HG03571 (cell line): Measurements from ENCODE around the gene CHD1.
A peak's percentile ranks its signal among the peaks of the same experiment; 100 is the strongest.

Source experiments
- ATAC-seq: cut with Tn5 transposase; IDR thresholded peaks from one replicate; pipeline ENCODE4 v1.9.1; 2021; ENCODE audit not compliant: unreplicated experiment

CHD1 gene

DNA sequence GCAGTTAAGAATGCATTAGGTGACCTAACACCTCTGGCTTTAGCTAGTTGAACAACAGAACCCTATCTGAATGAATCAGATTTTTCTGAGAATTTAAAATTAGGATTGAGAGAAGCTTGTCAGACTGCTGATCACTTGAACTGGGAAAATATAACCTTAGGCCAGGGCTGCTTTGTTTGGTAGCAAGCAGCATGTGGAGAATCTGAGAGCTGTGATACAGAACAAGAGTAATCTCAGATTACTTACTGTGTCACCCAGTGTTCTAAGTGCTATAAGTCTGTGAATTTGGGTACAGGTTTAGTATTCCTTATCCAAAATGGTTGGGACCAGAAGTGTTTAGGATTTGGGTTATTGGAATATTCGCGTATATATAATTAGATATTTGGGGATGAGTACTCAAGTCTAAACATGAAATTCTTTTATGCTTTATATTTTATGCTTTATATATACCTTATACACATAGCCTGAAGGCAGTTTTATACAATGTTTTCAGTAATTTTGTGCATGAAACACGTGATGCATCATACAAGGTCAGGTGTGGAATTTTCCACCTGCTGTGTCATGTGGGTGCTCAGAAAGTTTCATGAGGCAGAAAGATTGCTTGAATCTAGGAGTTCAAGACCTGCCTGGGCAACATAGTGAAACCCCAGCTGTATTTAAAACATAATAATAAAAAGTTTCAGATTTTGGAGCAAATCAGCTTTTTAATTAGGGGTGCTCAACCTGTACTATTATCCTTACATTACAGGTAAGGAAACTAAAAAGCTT, 8.3 kb upstream of the CHD1 start:
- ATAC-seq = no peak

DNA sequence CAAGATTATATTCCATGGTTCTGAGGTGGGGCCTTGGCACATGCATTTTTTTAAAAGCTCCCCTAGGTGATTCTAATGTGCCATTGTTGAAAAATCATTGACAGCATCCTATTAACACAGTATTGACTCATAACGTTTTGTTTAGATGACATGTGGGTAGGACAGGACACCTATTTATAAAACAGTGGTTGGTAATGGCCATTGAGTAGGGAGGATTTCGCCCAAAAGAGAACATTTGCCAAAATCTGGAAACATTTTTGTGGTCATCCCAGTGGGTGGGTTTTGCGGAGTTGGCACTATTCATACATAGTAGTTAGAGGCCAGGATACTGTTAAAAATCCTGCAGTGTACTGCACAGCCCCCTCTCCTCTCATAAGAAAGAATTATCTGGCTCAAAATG, 6.4 kb upstream of the CHD1 start:
- ATAC-seq = no peak

DNA sequence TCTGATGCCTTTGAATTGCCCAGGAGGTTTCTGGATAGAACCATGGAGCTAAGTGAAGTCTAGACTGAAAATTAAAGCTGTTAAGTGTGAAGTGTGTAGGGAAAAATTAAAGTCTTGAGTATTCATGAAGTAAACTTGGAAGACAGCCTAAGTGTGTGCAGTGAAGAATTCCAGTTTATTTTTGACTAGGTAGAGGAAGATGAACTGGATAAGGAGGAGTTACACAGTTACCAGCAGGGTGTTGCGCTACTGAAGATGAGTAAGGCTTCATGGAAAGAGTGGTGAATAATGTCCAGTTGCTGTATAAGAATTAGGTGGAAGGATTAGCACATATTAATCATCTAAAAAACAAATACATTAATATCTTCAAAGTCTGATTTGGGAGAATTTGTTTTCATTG, 5.7 kb upstream of the CHD1 start:
- no peak for ATAC-seq

DNA sequence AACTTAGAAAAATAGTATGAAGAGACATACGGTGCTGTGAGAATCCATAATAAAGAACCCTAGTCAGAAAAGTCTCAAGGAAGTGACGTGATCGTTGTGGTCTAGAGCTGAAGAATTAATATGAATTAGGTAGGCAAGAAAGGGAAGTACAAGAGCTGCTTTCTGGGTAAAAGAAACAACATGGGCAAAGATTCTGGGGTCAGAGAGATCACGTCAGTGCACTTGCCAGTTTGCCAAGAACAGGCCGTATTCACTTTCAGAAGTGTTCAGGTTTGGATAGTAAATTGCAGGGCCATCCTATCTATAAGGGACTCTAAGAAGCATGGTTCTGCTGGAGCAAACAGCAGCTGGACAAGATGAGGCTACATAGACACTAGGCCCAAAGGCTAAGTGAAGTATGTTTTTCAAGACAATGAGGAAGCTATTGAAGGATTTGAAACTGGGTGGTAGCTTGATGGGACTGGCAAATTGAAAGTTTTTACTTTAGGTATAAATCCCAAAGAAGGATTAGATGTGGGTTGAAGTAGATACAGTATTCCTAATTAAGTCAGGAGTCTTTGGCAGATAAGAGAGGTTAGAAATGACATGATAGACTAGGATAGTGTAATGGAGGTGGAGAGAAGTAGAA, 4.8 kb upstream of the CHD1 start:
- peak; percentile 33 for ATAC-seq

DNA sequence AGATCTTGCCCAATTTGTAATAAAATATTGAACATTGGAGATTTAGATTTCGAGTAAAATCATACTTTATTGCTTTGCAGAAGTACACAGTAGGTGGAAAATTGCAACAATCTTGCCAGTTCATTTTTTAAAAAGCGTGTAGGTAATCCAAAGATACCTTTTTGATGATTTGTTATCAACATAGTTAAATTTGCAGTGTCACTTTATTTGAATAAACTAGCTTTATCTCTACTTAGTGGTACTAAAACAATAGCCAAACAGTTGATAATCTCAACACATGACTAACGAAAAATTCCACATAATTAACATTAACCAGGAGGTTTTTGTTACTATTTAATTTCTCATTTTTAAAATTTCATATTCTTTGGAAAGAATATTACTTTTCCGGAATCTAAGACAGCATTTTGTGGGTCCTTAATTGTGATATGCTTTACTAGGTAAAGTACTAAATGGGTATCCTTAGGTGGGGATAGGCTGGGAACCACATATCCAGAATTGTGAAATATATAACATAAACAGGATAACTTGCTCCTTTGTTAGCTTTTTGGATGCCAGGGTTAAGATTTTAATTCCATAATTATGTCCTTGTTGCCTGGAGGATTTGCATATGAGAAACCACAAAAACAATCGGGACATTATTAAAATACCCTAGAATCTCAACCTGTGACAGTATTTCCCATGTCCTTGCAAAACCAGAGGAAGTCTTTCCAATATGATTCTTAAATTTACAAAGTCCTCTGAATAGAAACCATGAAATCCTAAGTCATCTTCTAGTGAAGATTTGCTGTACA, 2.4 kb upstream of the CHD1 start:
- no peak for ATAC-seq

DNA sequence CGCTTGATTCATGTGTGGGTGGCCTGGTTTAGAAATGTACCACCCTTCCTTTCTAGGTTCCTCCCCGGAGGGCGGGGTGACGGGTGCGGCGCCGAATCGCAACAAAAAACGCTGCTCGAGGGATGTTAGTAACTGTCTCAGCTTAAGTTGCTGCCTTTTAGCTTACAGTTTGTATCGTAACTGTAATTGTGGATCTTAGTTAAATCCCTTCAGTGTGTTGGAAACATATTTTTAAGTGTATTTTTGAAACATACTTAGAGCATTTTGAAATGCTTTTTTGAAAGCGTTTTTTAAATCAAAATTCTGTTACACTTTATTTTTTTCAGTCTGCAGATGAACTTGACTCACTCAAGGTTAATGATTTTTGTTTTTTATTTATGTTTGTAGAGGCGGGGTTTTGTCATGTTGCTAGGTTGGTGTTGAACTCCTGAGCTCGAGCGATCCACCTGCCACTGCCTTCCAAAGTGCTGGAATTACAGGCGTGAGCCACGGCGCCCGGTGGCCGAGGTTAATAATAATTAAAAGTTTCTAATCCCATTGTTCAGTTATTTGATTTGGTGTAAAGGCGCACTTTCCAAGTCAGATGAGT, 997 bp upstream of the CHD1 start:
- peak; percentile 39 for ATAC-seq

DNA sequence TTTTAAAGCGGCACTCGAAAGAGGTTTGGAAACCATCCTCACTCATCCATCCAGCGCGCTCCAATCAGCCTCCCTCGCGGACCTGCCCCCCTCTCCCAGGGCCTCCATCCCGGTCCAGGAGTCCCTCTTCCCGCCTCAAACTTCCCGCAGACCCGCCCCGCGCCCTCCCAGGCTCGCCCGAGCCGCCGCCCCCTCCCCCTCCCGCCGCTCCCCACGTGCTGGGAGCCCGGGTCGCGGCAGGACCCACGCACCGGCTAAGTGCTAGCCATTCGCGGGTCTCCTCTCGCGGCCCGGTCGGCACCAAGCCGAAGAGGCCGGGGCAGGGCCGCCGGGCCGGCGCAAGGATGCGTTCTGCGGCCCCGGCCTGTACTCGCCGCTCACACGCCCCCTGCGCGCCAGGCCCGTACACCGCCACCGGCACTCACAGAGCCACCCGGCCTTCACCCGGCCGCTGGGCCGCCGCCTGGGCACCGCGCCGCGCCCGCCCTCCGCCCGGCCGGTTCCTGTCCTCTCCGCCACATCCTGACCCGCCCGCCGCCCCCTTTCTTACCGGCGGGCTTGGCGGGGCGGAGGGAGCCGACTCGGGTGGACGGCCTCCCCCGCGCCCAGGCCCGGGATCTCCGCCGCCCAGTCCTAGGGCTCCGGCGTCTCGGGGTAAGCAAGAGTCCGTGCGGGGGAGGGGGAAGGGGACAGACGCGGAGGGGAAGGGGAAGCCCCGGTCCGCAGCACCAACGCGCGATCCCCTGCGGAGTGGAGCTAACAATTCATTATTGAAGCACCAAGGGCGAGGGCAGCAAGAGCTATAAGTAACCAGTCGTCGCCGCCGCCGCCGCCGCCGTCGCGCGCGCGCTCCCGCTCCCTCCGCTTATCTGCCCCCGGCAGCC, 576 bp downstream of the CHD1 start:
- peak; percentile 30 for ATAC-seq

DNA sequence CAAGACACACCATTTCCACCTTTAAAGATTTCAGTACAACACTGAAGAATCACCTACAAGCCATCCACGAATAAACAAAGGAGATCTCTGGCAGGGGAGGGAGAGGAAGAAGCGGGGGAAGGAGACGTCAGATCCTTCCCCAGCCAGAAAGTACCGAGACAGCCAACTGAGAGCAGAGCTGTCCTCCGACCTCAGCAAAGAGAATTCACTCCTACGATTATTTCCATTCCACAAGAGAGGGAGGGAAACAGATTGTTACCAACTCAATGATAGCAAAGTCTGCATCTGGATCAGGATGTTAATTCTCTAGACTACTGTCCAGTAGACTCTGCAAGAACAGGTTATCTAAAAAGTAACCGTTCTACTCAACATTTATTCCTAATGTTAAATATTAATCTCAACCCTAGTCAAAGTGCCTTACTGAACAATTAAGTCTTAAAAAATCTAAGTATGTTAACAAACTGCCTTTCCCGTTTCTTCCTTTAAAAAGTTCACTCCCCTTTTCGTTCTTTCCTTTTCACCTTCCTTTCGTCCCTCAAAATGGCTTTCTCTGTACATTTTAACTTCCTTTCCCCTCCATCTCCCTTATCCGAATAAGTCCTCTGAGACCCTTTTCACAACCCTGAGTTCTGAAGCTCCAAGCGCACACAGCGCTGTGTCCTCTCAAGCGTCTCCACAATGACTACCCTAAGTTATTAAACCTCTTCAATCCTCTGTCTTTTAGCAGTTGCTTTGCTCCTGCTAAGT, 1.4 kb downstream of the CHD1 start:
- ATAC-seq = peak; percentile 16

DNA sequence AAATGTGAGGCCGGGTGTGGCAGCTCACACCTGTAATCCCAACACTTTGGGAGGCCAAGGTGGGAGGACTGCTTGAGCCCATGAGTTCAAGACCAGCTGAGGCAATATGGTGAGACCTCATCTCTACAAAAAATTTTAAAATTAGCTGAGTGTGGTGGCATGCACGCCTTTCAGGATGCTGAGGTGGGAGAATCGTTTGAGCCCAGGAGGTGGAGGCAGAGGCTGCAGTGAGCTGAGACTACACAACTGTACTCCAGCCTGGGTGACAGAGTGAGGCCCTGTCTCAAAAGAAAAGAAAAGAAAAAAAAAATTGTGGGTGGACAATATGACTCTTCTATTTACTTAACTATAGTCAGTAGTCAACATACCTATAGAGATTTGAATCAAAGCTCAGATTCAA, 4.8 kb downstream of the CHD1 start:
- ATAC-seq = no peak

DNA sequence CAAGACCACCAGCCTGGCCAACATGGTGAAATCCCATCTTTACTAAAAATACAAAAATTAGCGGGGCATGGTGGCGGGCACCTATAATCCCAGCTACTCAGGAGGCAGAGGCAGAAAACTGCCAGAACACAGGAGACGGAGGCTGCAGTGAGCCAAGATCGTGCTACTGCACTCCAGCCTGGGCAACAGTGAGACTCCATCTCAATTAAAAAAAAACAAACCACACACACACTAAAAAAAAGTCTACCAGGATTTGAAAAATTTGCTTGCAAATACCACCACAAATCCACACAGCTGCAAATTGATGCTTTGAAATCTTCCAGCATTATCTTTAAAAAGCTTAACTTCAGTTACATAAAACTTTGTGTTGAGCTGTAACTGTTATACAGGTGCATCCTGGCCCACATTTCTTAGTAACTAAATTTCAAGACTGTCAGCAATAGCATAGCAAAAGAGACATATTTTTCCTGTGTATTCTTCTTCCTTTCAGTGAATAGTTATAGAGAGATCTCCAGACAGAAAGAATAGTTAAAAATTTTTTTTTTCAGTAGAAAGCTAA, 6.8 kb downstream of the CHD1 start:
- ATAC-seq = no peak

DNA sequence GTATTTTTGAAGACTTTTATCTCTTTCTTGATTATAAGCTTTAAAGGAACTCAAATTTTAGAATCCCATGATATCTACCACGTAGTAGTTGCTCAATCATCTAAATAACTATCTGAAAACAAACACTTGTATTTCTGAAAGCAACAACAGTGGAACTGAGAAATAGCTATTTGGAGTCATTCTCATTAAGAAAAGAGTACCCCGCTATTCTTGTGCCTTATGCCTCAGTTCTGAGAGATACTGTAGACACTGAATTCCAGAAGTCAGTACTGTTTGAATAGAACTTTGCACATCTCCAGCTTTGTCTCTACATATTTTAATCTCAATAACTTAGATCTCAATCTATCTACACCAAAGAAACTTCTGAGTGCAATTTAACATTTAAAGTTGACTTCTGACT, 11.4 kb downstream of the CHD1 start:
- ATAC-seq = no peak

DNA sequence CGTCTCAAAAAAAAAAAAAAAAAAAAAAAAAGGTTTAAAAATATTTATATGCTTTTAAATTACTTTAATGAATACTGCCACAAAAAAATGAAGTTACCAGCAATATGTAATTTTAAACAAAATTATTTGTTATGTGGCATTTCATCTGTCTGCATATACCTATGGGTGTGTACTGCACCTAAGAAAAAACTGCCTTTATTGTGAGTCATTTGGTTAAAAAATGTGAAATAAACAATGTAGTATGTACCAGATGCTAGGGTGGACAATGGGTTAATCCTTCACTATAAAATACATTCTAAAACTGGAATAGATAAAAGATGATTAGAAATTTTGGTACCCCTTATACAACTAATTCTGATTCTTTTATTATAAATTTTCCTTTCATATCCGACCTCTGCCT, 12.3 kb downstream of the CHD1 start:
- ATAC-seq = no peak

DNA sequence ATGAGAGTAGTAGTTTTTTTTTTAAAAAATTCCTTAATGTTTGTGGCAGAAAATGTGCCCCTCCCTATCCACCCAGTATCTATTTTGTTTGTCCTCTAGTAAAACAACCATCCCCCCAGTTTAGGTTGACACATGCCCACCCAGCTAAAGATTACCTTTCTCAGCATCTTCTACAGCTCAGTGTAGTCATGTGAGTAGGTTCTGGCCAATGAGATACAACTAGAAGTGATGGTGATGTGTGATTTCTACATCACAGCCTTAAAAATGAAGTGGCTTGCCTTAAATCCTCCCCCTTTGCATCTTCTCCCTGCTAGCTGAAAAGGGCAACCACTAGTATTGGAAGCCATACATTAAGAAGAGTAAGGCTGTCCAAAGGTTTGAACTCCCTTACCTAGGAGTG, 14.9 kb downstream of the CHD1 start:
- ATAC-seq = no peak

DNA sequence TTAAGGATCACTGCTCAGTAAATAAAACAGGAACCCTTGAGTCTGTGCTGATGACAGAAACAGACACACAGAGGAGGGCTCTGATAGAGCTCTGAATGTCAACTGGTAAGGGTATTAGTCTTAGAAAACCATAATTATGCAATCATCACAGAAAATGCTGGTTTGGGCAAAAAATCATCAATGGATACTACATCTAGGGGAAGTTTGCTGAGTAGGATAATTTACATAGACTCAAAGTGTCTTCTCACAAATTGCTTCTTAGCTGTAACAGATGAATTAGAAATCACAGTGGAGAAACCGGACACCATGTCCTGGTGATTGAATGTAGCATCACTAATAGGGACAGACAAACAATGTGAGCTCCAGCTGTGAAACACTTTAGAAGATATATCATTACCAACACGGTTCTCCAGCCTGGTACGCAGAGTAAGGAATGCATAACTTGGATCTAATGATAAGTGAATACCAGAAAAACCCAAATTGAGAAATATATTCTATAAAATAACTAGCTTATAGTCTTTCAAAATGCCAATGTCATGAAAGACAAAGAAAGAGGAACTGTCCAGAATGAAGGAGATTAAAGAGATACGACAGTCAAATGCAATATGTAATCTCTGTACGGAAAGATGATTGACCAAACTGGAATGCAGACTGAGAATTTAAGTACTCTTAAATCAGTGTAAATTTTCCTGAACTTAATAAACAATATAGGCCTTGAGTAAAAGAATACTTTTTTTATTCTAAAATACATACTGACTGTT, 17.3 kb downstream of the CHD1 start:
- no peak for ATAC-seq

DNA sequence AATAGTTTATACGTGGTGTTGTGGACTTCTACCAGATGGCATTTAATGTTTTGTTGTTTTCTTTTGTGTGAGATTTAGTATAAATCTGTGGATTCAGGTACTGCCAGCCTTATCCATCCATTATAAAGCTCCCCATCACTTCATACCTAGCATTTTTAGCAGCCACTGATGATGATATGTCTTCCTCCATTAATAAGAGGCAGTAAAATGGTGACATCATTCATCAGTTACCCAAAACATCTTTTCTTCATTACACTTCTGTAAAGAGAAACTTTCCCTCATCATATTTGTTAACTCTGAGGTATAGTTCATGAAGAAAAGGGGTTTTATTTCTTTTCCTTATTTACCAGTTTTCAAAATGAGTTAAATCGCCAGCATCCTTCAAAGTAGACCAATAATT, 19.4 kb downstream of the CHD1 start:
- no peak for ATAC-seq

DNA sequence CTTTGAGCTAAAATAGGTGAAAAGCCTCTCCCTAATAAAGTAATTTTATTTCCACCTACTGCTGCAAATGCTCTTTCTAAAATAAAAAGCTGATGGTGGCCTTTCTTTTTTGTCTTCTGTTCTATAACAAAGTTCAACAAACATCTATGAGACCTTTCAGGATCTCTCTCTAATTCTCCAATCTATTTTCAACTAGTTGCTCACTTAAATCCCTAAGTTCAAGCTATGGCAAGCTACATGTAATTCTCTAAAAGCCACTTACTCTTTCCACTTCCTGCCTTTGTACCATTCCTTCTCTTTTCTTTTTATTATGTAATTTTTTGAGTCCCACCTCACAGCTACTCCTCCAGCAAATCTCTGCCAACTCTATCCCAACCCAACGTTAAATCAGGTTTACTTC, 20.9 kb downstream of the CHD1 start:
- ATAC-seq = no peak

DNA sequence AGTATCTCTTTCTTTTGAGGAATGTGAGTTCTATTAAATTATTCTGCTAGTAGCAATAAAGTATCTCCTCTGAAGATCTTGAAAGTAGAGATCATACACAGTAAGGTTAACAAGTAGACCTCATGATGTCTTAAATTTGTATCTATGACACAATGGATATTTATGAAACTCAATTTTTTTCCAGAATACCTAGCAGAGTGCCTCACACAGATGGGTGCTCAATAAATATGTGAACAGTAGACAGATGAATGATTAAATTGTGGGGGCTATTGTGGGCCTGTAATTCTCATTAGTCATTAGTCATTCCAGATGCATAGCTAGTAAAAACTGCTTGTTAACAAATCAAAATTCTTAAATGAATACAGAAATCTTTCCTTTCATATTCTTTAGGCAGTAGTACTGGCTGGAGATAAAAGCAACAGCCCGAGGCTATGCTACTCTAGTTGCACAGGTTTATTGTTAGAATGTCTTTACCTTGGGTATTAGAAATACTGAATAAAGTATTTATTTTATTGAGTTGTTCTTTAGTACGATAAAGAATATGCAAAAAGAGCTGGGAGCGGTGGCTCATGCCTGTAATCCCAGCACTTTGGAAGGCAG, 22.0 kb downstream of the CHD1 start:
- no peak for ATAC-seq

DNA sequence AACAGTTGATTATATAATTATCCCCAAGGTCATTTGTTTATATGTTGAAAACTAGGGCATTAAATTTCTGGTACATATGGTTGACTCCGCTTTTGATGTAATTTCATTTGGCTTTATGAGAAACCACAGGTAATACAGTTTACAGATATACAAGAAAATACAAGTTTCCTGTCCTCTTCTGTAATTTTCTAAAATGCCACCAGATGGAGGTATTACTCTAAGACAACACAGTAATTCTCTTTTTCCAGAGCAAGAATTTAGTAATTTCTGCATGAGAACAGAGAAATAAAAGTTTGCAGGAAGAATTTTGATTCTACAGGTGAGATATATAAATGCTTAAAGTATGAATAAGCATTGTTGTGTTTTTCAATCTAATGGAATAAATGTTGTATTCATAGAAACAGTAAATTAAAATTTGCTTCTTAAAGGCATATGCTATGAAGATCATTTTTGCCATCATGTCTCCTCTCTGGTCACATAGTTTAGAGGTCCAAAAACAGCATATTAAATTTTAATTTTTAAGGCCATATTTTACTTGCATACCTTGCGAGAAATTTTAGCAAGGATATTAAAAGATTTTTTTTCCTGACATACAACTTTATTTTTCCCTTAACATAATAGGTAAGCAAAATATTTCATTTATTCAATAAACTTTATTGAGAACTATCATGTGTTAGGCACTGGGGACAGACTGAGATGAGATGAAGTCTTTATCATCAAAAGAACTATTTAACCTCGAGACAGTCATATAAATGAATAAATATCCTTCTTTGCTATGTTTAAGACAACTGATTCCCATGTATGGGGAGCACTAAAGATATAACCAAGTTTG, 22.7 kb downstream of the CHD1 start:
- no peak for ATAC-seq
